Endothelial cell of umbilical vein (primary cell): ENCODE data around the gene NANOS1. TPM values are rescaled to one million over a fixed set of nuclear protein-coding genes. Genes with fewer than 3 reads are reported as not detected.

Experiments used
- BruUV-seq: library from RNA; stranded (reverse); fragments of 400-500 nt; replicated peaks from 2 replicates; lab custom pipeline; 2021; lab: Mats Ljungman, UMichigan
- CTCF ChIA-PET: fragments of 300-600, 350-600 bp; sonication (Branson Sonifier 250); formaldehyde crosslinking; loops from one replicate; lab custom pipeline; 2021; ENCODE audit warnings: antibody characterized with exemption, inconsistent platforms; lab: Charles Lee
- POLR2A ChIA-PET: fragments of 300-600, 350-600 bp; sonication (Branson Sonifier 250); formaldehyde crosslinking; loops from one replicate; lab custom pipeline; 2021; ENCODE audit warnings: antibody characterized with exemption, inconsistent platforms; lab: Charles Lee
- DNase-seq: peaks from one replicate; pipeline ENCODE4 v3.0.0-alpha.2; 2011; ENCODE audit warnings: low read depth, low spot score
- FAIRE-seq: peaks from 2 replicates; lab custom pipeline; 2011; peaks lifted over from hg19 to GRCh38; lab: Jason Lieb, UNC
- H2AFZ ChIP-seq: 2 replicates; pipeline ENCODE4 v1.6.0; 2012; ENCODE audit warnings: low read depth, low read length, control low read depth, inconsistent platforms
- H3K27ac ChIP-seq: 2 replicates; pipeline ENCODE4 v1.5.1; 2011; ENCODE audit warnings: low read depth, mild to moderate bottlenecking, control low read depth, low read length, moderate library complexity; ENCODE audit not compliant: insufficient read depth
- H3K27me3 ChIP-seq, 2 experiments: 2 replicates each; pipeline versions ENCODE4 v1.6.0 to v1.6.1; 2011; ENCODE audit warnings: low read length in 2 of 2, mixed read lengths in 1 of 2; ENCODE audit not compliant: control insufficient read depth in 2 of 2, insufficient read depth in 2 of 2
- H3K36me3 ChIP-seq, 2 experiments: 2 replicates in 1 of 2; 3 replicates in 1 of 2; pipeline ENCODE4 v1.5.1; 2011; ENCODE audit warnings: low read length in 2 of 2, mild to moderate bottlenecking in 1 of 2, moderate library complexity in 1 of 2; ENCODE audit not compliant: control insufficient read depth in 2 of 2, insufficient read depth in 2 of 2; ENCODE audit errors: extremely low read depth in 1 of 2
- H3K4me1 ChIP-seq: 3 replicates; pipeline ENCODE4 v1.5.1; 2011; ENCODE audit warnings: mild to moderate bottlenecking, low read length; ENCODE audit not compliant: control insufficient read depth, insufficient read depth; ENCODE audit errors: extremely low read depth
- H3K4me2 ChIP-seq: 2 replicates; pipeline ENCODE4 v1.6.1; 2011; ENCODE audit warnings: low read length, control low read depth, mixed read lengths; ENCODE audit not compliant: insufficient read depth
- H3K4me3 ChIP-seq, 3 experiments: fragments of 200-600 bp in 1 of 3; sonication (generic), shearing (Covaris generic) in 1 of 3; replicated peaks in 1 of 3; 2 replicates each; pipeline ENCODE4 v1.5.1; 2011 to 2016; ENCODE audit warnings: control low read depth in 3 of 3, low read length in 3 of 3, mild to moderate bottlenecking in 2 of 3, inconsistent platforms in 1 of 3, low read depth in 1 of 3, moderate library complexity in 1 of 3; ENCODE audit not compliant: insufficient read depth in 1 of 3
- H3K79me2 ChIP-seq: 2 replicates; pipeline ENCODE4 v1.6.0; 2012; ENCODE audit warnings: low read length, inconsistent platforms; ENCODE audit not compliant: control insufficient read depth, insufficient read depth
- H3K9ac ChIP-seq: replicated peaks from 2 replicates; pipeline ENCODE3; 2011; ENCODE audit warnings: low read length, control low read depth; ENCODE audit not compliant: insufficient read depth; ENCODE audit errors: extremely low read depth
- H3K9me1 ChIP-seq: replicated peaks from 3 replicates; pipeline ENCODE4 v1.6.0; 2011; ENCODE audit warnings: mild to moderate bottlenecking, low read length; ENCODE audit not compliant: control insufficient read depth, insufficient read depth; ENCODE audit errors: extremely low read depth
- H3K9me3 ChIP-seq: replicated peaks from 2 replicates; pipeline ENCODE4 v1.5.1; 2012; ENCODE audit warnings: low read length, inconsistent platforms; ENCODE audit not compliant: control insufficient read depth, insufficient read depth
- H4K20me1 ChIP-seq: replicated peaks from 2 replicates; pipeline ENCODE3; 2011; ENCODE audit warnings: mild to moderate bottlenecking, low read length; ENCODE audit not compliant: control insufficient read depth, insufficient read depth; ENCODE audit errors: extremely low read depth
- CTCF ChIP-seq, 2 donors: IDR thresholded peaks; 1 replicate in 1 of 2; 2 replicates in 1 of 2; pipeline ENCODE4 v1.5.1; 2011; ENCODE audit warnings: low read length in 2 of 2, mild to moderate bottlenecking in 2 of 2, moderate library complexity in 2 of 2, control low read depth in 1 of 2, inconsistent platforms in 1 of 2, low read depth in 1 of 2; ENCODE audit not compliant: insufficient read depth in 1 of 2; ENCODE audit errors: extremely low read depth in 1 of 2
- EZH2 ChIP-seq: IDR thresholded peaks from 2 replicates; pipeline ENCODE4 v1.6.1; 2012; ENCODE audit warnings: borderline replicate concordance, low read depth, mild to moderate bottlenecking, moderate library complexity, low read length, inconsistent platforms; ENCODE audit not compliant: severe bottlenecking
- FOS ChIP-seq: IDR thresholded peaks from 2 replicates; pipeline ENCODE4 v1.6.1; 2011; ENCODE audit warnings: mild to moderate bottlenecking, low read length, moderate library complexity, borderline replicate concordance; ENCODE audit not compliant: insufficient read depth
- GATA2 ChIP-seq: IDR thresholded peaks from 2 replicates; pipeline ENCODE4 v1.7.0; 2011; ENCODE audit warnings: low read depth, mild to moderate bottlenecking, moderate library complexity, mixed read lengths, low read length; ENCODE audit not compliant: insufficient read length, insufficient read depth
- JUN ChIP-seq: IDR thresholded peaks from 2 replicates; pipeline ENCODE4 v1.6.1; 2011; ENCODE audit warnings: borderline replicate concordance, low read depth; ENCODE audit not compliant: insufficient read length, insufficient read depth
- MAX ChIP-seq: IDR thresholded peaks from 2 replicates; pipeline ENCODE4 v1.6.1; 2011; ENCODE audit not compliant: insufficient read depth, insufficient read length
- MYC ChIP-seq: IDR thresholded peaks from one replicate; pipeline ENCODE4 v1.6.1; 2011; ENCODE audit warnings: mild to moderate bottlenecking, low read depth, low read length
- POLR2A ChIP-seq: IDR thresholded peaks from 2 replicates; pipeline ENCODE4 v1.6.1; 2012; ENCODE audit warnings: low read depth, mild to moderate bottlenecking, control low read depth, low read length
- POLR2AphosphoS5 ChIP-seq: IDR thresholded peaks from 2 replicates; pipeline ENCODE4 v1.6.1; 2012; ENCODE audit warnings: low read depth, mild to moderate bottlenecking, control low read depth, low read length, moderate library complexity; ENCODE audit not compliant: insufficient read depth
- dilution Hi-C: fragments of 300-500 bp; cut with MboI; formaldehyde crosslinking; loops from one replicate; pipeline ENCODE4 v1.15.0; 2019; ENCODE audit warnings: low sequenced_read_pairs; ENCODE audit not compliant: extremely low pct_ligation_motif_present
- intact Hi-C: fragments of 100-400 bp; cut with micrococcal nuclease; formaldehyde crosslinking; loops from one replicate; pipeline ENCODE4 v1.10.0; 2022
- polyA plus RNA-seq, 4 experiments: library from polyadenylated mRNA; depleted of rRNA in 3 of 4; stranded (reverse) in 3 of 4; unstranded in 1 of 4; fragments of >200 nt; gene quantifications; 2 replicates each; pipeline versions ENCODE4 v1.2.1 to v1.2.3, GENCODE V29; 2011 to 2012; ENCODE audit warnings: missing spikeins in 1 of 4
- total RNA-seq: library from RNA; stranded (reverse); gene quantifications from 2 replicates; pipeline ENCODE4 v1.2.3, GENCODE V29; 2021

Gene NANOS1
- total and polyA plus RNA-seq, 2 donors (not counting 3 experiments of a cell fraction or from before 2014, with no cell fraction given), result 0.29 to 0.40 TPM

DNA sequence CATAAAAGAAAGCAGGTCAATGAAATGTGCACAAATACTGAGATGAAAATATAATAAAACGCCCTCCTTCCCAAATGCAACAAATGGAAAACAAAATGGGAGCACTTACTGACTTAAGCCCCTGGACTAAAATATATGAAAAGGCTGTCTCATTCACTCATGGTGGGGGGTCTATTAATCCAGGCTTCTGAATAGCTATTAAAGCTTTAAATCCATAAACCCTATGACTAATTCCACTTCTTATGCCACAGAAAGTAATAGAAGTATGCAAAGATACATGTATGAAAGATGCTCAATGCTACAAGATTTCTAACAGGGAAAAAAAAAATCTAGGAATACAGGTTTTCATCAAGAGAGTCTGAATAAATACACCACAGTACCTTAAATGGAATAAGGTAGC is 30.6 kb downstream of the NANOS1 start:
- dilution Hi-C loops, result no loop called here
- H2AFZ ChIP-seq, result no peak overlapping the region
- CTCF ChIA-PET, result no interaction called here
- DNase-seq (no peak), FAIRE-seq (no peak)
- no peaks in the 10 kb centered on the region for H3K9me1 ChIP-seq
- no peak overlapping the region for H3K9ac ChIP-seq
- POLR2A ChIA-PET, result interaction anchor here (0.6 kb wide), 1 partner anchor 1623 kb away, joined by 4 read pairs; no protein-coding TSS in a partner anchor
- no peaks in the 10 kb centered on the region for H3K4me1 ChIP-seq
- H3K79me2 ChIP-seq, result peaks cover 76% of the 10 kb centered on the region
- no peaks in the 10 kb centered on the region for H3K27me3 ChIP-seq
- no peak overlapping the region for H3K4me3 ChIP-seq
- peaks cover 5% of the 10 kb centered on the region for H4K20me1 ChIP-seq
- H3K9me3 ChIP-seq, result no peaks in the 10 kb centered on the region
- peaks cover 45 to 56% of the 10 kb centered on the region in 2 experiments for H3K36me3 ChIP-seq
- BruUV-seq, result no TSS peak
- H3K27ac ChIP-seq, result no peak overlapping the region
- H3K4me2 ChIP-seq, result no peak overlapping the region
- intact Hi-C loops, result loop anchor here (2.0 to 10.0 kb wide), 2 partner anchors 15 to 515 kb away; no protein-coding TSS in a partner anchor
- TF ChIP-seq POLR2A (no peak), GATA2 (no peak), CTCF (IDR thresholded peaks at IDR 0.05; ENCODE audit: extremely low read depth in 1 of 2, insufficient read depth in 1 of 2, low read depth in 1 of 2, low read length in 2 of 2) (no peak), FOS (no peak), JUN (no peak), MAX (no peak), POLR2AphosphoS5 (no peak), MYC (no peak), EZH2 (no peak)
